GM19099 (cell line): ENCODE measurements around the gene ZNF536.

Source experiments
- POLR2A ChIP-seq: IDR thresholded peaks from 3 replicates; pipeline ENCODE4 v1.6.1; 2011; ENCODE audit warnings: low read depth; ENCODE audit not compliant: insufficient read length; ENCODE audit errors: extremely low read depth

The ZNF536 gene

DNA sequence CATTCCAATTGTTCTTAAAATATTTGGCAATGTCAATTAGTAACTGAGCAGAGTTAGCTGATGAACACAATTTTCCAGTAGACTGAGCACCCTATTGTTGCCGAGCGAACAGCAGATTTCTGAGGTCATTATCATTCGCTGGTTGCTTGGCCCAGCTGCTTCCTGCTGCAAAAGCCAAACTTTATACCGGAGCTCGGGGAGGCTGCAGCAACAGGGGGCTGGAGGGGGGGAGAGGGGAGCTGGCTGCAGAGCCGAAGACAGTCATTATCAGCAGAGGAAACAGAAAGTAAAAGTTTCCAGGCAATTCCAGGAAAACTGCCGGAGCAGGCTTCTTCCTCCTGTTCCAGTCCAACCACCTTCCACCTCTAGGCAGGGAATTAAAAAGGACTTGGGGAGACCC lies 77.9 kb downstream of the ZNF536 start:
- no peak for TF ChIP-seq POLR2A

DNA sequence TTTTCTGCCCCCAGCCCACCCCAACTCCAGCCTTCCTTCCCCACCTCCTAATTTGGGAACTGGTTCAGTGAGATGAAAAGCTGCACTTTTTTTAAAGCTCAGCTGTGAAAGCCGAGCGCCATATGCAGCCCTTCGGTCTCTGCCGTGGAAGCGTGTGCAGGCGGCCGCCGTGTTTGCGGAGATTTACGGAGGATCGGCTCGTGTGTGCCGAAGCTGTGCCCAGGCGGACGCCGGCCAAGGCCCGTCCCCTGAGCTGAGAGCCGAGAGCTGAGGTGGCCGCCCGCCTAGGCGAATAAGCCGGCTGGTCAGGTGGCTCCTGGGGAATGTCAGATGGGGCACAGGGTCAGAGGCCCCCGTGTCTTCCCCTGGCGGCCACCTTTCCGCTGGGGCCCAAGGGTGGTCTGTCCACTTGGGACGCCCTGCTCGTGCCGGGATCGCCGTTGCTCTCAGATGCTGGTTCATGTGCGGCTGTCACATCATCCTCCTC lies 78.7 kb downstream of the ZNF536 start:
- no peak for TF ChIP-seq POLR2A

DNA sequence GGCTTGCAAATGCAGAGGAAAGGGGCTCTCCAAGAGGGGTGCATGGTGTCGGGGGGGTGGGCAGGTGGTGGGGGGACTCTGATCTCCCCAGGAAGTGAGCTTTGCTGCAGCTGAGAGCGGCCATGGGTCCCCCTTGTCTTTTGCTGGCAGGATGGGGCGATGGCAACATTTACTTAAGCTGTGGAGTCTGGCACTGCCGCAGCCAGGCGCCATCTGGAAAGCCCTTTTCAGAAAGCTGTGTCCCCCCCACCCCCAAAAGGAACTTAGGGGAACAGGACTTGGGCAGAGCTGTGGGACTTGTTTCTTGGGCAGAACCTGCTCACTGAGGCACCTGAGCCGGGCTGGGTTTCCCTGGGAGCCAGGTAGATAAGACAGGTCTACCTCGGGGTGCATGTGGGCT lies 80.7 kb downstream of the ZNF536 start:
- no peak for TF ChIP-seq POLR2A

DNA sequence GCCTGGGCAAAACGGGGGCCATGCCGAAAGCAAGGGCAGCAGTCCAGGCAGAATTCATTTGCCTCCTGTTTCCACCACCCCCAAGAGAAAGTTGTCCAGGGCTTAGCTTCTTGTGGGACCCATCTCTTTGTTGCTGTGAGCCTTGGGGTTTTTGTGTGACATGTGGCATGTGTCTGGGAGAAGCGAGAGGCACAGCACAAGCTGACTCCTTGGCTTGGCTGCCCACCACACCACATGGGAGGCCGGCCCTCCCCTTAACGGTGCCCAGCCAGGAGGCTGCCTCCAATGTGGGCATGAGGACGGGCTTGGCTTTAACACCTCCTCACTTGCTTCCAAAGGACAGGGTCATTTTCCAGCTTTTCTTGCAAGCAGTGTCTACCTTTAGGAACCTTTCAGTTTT lies 81.6 kb downstream of the ZNF536 start:
- TF ChIP-seq POLR2A = no peak

DNA sequence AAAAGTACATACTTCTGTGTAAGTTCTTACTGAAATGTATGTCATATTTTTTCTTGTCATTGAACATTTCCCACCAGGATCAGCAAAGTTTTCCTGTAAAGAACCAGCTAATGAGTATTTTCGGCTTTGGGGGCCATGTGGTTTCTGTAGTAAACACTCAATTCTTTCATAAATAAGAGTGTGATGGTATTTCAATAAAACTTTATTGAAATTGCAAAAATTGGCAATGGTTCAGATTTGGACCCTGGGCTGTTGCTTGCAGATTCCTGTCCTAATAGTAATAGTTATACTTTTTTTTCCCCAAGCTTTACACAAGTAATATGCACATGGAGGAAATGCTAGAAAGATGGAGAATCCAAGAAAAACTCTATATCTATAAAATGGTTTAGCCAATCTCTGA lies 83.7 kb downstream of the ZNF536 start:
- no peak for TF ChIP-seq POLR2A

DNA sequence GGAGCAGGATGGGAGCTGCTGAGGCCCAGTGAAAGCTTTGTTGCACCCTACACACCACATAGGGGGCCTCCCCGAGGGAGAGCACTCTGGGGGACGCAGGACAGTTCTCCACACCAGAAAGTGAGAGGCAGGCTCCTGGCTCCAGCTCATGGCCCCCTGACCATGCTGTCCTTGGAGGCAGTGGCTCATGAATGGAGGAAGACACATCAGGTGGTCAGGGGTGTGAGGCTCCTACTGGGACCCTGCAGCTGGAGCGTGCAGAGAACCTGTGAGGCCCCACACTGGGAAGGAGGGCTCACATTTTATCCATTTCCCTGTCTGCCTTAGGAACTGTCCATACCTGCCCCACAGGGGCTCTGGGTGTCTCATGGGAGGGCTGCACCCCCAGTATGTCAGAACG lies 85.3 kb downstream of the ZNF536 start:
- no peak for TF ChIP-seq POLR2A

DNA sequence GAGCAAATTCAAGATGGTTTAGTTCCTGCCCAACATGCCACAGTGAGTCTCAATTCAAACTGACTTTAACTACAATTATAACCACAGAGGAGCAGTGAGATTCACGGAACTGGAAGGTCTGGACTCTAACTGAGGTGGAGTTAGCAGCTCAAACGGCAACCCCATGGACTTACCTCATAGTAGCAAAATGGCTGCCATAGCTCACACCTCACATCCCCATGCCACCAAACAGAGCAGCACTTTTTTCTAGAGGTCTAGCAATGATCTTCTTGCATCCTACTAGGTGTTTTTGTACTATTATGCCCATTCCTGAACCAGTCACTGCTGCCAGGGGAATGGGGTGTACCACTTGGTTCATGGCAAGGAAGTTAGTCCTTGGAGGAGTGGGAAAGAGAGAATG lies 87.7 kb downstream of the ZNF536 start:
- no peak for TF ChIP-seq POLR2A

DNA sequence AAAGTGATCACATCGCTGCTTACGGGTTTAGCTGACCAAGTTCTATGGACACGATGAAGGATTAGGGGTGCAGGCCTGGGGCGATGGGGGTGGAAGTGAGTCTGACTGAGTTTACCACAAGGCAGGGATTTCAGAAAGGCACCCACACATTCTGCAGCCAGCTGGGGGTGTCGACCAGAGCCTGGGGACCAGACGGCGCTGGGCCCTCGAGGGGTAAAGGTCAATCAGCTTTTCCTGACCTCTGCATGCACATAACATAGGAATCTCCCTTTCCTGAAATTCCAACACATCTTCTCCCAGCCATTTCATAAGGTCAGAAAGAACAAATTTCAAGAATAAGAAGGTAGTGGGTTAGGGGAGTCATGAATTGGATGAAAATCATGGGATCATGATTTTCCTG lies 92.0 kb downstream of the ZNF536 start:
- no peak for TF ChIP-seq POLR2A

DNA sequence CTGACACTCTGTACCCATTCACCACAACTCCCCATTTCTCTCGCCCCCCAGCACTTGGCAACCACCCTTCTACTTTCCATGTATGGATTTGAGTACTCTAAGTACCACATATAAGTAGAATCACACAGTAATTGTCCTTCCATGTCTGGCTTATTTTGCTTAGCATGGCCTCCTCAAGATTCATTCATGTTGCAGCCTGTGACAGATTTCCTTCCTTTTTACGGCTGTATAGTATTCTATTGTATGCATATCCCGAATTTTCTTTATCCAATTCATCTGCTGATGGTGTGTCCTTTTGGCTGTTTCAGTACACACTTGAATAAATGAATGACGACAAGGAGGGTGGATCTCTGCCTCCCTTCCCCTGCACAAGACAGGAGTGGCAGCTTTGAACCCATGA lies 95.1 kb downstream of the ZNF536 start:
- TF ChIP-seq POLR2A = no peak

DNA sequence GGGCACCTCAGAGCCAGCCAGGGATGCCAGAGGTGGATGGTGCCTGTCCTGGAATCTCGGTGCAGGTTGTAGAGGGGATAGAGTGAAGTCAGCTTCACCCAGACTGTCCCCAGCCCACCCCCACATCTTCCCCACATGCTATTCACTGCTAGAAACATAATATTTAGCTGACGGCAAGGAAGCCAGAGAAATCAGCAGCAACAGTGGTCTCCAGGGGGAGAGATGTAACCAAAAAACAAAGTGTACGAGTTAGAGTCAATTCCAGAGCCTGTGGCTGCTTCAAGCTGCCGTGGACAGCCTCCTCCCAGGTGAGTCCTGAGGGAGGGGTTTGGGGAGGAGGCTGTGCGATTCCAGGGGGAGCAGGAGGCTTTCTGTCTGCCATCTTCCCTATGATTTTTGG lies 97.6 kb downstream of the ZNF536 start:
- no peak for TF ChIP-seq POLR2A

DNA sequence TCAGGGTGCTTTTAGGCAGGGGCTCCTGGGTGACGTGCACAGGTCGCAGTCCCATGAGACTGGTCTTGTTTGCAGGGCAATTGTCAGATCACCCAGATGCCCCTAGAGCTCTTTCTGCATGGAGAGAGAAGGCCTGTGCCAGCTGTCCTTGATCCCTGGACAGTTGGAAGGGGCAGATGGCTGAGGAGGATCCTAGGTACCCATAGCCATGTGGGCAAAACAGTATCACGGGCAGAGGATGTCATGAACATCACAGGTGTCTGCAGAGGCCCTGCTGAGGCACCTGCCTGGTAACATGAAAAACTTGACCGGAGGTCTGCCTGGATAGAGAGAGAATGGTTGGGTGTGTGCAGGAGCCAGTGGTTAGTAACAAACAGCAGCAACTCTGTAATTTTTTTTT lies 99.3 kb downstream of the ZNF536 start:
- TF ChIP-seq POLR2A = no peak

DNA sequence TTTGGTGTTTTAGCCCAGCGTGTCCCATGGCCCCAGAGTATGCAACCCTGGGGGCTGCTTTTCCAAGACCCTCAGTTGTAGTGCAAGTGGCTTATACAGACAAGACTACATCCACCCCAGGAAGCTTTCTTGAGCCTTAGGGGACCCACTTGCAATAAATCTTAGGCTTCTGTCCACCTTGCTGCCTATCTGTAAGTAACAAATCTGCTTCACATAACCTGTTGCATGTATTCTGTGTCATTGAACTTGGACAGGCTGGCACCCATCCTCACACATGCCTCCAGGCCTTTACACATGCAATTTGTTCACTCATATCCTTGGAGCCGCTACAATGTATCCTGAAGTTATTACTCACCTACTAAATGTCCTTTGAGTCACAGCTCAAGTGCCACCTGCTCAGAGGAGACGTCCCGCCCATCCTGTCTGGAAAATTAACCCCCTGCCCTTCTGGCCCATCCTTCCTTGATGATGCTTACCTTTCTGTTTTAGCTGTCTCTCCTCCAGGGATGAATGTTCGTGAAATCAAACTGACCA lies 101.2 kb downstream of the ZNF536 start:
- TF ChIP-seq POLR2A = no peak

DNA sequence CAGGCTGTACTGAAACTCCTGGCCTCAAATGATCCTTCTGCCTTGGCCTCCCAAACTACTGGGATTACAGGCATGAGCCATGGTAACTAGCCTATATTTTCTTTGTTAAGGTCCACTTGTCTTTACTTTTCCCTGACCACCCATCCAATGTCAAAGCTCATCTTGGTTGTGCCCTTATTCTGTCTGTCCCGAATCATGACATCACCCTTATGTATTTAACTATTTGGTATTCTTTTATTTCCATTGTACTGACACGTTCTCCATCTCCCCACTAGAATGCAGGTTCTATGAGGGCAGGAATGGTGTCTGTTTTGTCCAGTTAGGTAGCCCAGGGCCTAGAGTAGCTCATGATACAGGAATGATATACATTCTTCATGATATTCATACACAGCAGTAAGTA lies 104.8 kb downstream of the ZNF536 start:
- no peak for TF ChIP-seq POLR2A

DNA sequence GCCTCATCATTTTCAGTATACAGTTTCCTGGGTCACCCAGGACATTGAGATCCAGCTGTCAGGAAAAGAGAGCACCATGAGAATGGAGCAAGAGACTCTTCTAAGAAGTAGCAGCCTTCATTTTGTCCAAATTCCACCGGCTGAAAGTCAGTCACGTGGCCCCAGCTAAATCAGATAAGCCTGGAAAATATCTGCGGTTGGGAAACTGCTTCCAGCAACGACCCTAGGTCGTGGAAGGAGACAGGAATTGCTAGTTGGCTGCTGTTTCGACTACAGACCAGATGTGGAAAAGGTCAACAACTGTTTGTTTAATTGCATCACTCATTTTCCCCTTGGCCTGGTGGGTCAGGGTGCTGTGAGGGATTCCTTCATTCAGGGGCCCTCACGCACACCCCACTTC lies 107.0 kb downstream of the ZNF536 start:
- TF ChIP-seq POLR2A = no peak

DNA sequence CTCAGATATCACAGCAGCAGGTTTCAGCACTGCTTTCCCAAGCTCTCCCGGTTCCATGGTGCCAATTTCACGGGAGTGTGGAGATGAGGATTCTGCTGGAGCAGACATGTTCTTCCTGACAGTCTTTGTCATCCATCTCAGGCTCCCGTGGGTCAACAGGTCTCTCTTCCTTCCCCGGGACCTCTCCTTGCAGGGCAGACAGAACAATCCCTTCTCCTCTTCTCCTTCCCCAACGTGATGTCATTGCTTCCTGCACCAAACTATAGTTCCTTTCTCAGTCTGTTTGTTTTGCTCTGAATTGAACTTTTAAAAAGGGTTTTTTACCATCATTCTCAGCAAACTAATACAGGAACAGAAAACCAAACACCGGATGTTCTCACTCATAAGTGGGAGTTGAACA lies 107.9 kb downstream of the ZNF536 start:
- TF ChIP-seq POLR2A = no peak

DNA sequence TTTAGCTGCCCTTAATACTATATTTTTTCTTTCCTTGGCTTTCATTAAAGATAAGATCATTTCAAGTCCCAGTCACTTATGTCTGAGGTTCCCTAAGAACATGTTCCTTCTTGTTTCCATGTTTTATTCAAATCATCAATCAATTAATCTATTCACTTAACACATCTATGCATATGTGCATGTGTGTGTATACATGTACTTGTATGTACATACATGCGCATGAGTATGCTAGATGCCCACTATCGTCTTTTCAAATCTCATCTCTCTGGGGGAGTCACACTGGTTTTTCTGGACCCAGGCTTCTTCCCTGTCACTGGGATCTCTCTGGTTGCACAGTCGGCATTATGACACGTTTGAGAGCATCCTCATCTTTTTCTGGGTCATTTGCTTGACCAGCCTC lies 108.9 kb downstream of the ZNF536 start:
- no peak for TF ChIP-seq POLR2A

DNA sequence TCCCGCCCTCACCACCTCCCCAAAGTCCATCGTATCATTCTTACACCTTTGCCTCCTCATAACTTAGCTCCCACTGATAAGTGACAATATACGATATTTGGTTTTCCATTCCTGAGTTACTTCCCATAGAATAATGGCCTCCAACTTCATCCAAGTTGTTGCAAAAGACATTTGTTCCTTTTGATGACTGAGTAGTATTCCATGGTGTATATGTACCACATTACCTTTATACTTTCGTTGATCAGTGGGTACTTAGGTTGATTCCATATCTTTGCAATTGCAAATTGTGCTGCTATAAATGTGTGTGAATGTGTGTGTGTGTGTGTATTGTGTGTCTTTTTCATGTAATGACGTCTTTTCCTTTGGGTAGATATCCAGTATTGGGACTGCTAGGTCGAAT lies 109.6 kb downstream of the ZNF536 start:
- no peak for TF ChIP-seq POLR2A

DNA sequence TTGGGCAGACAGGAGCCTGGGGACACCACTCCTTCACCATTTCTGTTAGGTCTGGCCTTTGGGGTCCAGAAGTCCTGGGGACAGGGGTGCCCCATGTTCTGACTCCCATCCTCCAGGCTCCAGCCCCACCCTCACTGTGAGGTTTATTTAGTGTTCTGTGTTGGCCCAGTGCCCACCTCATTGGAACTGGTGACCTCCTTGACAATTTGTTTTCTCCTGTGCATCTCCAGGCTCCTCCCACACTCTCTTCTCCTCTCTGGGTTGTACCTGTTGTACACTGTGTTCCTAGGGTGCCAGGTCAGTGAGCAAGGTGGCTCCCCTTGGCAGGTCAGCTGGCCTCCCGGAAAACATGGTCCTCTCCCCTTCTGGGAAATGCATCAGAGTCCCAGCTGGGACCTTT lies 110.8 kb downstream of the ZNF536 start:
- no peak for TF ChIP-seq POLR2A

DNA sequence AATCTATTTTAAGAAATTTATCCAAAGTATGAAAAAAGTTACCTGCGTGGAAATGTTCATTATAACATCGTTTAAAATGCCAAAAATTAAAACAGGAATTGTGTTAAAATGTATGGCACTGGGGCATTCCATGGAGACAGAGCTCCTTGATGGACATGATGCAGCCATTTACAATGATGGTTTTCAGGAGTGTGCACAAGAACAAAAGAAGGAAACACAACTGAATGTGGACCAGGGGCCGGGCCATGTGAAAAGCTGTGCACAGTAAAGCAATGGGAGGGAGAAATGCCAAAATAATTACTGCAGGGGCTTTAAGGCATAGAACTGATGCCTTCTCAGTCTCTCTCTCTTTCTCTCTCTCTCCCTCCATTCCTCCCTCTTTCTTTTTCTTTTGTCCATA lies 115.0 kb downstream of the ZNF536 start:
- no peak for TF ChIP-seq POLR2A

DNA sequence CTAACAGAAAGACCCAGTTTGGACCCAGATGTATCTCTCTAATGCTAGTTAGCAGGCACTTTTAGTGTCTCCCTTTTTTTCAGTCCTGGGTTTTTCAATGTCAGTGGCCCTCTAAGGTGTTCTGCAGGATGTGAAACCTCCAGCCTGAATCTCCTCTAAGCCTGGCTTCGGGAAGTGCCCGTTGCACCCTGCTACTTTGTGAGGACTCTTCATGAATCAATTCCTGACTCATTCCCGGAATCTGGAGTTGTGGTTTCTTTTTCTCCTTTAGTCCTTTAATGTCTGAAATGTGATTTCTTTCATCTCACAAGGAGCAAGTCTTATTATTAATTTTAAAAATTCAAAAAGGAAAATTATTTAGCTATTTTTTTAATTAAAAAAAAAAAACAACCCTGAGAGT lies 116.0 kb downstream of the ZNF536 start:
- TF ChIP-seq POLR2A = no peak
